ENCODE results near the gene CACNG3.

DNA sequence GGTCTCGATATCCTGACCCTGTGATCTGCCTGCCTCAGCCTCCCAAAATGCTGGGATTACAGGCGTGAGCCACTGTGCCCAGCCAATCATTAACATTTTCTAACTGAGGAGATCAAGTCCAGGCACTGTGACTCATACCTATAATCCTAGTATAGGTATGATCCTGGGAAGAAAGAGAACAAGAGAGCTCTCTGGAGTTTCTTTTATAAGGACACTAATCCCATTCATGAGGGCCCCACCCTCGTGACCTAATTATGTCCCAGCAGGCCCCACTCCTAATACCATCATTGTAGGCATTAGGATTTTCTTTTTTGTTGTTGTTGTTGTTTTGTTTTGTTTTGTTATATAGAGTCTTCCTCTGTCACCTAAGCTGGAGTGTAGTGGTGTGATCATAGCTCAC, 80.4 kb downstream of the CACNG3 start:
- no peak for TF ChIP-seq EZH2 (IDR thresholded peaks at IDR 0.05; ENCODE audit: borderline replicate concordance, insufficient read depth, low read depth, low read length, poor library complexity, severe bottlenecking)
- TF ChIP-seq, protein P1, sequence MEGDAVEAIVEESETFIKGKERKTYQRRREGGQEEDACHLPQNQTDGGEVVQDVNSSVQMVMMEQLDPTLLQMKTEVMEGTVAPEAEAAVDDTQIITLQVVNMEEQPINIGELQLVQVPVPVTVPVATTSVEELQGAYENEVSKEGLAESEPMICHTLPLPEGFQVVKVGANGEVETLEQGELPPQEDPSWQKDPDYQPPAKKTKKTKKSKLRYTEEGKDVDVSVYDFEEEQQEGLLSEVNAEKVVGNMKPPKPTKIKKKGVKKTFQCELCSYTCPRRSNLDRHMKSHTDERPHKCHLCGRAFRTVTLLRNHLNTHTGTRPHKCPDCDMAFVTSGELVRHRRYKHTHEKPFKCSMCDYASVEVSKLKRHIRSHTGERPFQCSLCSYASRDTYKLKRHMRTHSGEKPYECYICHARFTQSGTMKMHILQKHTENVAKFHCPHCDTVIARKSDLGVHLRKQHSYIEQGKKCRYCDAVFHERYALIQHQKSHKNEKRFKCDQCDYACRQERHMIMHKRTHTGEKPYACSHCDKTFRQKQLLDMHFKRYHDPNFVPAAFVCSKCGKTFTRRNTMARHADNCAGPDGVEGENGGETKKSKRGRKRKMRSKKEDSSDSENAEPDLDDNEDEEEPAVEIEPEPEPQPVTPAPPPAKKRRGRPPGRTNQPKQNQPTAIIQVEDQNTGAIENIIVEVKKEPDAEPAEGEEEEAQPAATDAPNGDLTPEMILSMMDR (IDR thresholded peaks at IDR 0.05), result no peak
